B cell (primary cell): ENCODE measurements around the gene ASPG. TPM values are rescaled to one million over a fixed set of nuclear protein-coding genes. Genes with fewer than 3 reads are reported as not detected.

Experiments
- ATAC-seq: fragments of 200-7000 bp; cut with Tn5 transposase; one replicate; pipeline ENCODE4 v1.10.0; 2021; ENCODE audit warnings: low read depth, mild to moderate bottlenecking, moderate number of reproducible peaks, moderate library complexity
- CTCF ChIA-PET: fragments of 350-600 bp; sonication (Branson Sonifier 250); formaldehyde crosslinking; loops from one replicate; lab custom pipeline; 2021; ENCODE audit warnings: antibody characterized with exemption, inconsistent platforms; lab: Charles Lee
- POLR2A ChIA-PET: fragments of 350-600 bp; sonication (Branson Sonifier 250); formaldehyde crosslinking; loops from one replicate; lab custom pipeline; 2021; ENCODE audit warnings: antibody characterized with exemption; lab: Charles Lee
- DNase-seq: peaks from one replicate; pipeline ENCODE4 v3.0.0; 2013
- H2AFZ ChIP-seq: 2 replicates; pipeline ENCODE4 v1.6.1; 2012; ENCODE audit warnings: mild to moderate bottlenecking, low read depth, low read length; ENCODE audit not compliant: insufficient read depth, poor library complexity, severe bottlenecking
- H3K27ac ChIP-seq, 2 donors: 1 replicate in 1 of 2; 2 replicates in 1 of 2; pipeline ENCODE4 v1.5.1; 2012 to 2013; ENCODE audit warnings: low read length in 2 of 2, mild to moderate bottlenecking in 2 of 2, moderate library complexity in 1 of 2
- H3K27me3 ChIP-seq, 4 experiments: fragments of 200-600 bp in 1 of 4; sonication (generic) in 1 of 4; replicated peaks in 1 of 4; 1 replicate in 2 of 4; 2 replicates in 2 of 4; pipeline versions ENCODE4 v1.6.1 to v1.7.0; 2013 to 2016; ENCODE audit warnings: low read length in 3 of 4, mild to moderate bottlenecking in 2 of 4, mixed read lengths in 1 of 4, moderate library complexity in 1 of 4; ENCODE audit not compliant: insufficient read depth in 4 of 4, control insufficient read depth in 3 of 4; ENCODE audit errors: control extremely low read depth in 1 of 4
- H3K36me3 ChIP-seq, 2 experiments: replicated peaks in 1 of 2; 1 replicate in 1 of 2; 2 replicates in 1 of 2; pipeline versions ENCODE4 v1.6.1 to v1.7.1; 2013; ENCODE audit warnings: low read length in 1 of 2; ENCODE audit not compliant: insufficient read depth in 2 of 2, control insufficient read depth in 1 of 2; ENCODE audit errors: control extremely low read depth in 1 of 2, extremely low read depth in 1 of 2
- H3K4me1 ChIP-seq, 2 donors: fragments of 200-600 bp in 1 of 2; sonication (generic) in 1 of 2; 1 replicate in 1 of 2; 2 replicates in 1 of 2; pipeline versions ENCODE4 v1.5.1 to v1.6.1; 2013 to 2017; ENCODE audit warnings: low read length in 2 of 2; ENCODE audit not compliant: control insufficient read depth in 2 of 2, insufficient read depth in 2 of 2
- H3K4me2 ChIP-seq: replicated peaks from 2 replicates; pipeline ENCODE3; 2012; ENCODE audit warnings: mild to moderate bottlenecking, low read depth, low read length; ENCODE audit not compliant: poor library complexity, severe bottlenecking
- H3K4me3 ChIP-seq, 5 experiments: fragments of 200-600 bp in 1 of 5; sonication (generic) in 1 of 5; 1 replicate in 3 of 5; 2 replicates in 2 of 5; pipeline versions ENCODE4 v1.5.1 to v1.7.0; 2011 to 2016; ENCODE audit warnings: low read length in 4 of 5, mild to moderate bottlenecking in 4 of 5, low read depth in 2 of 5, control low read depth in 1 of 5, moderate library complexity in 1 of 5; ENCODE audit not compliant: insufficient read depth in 1 of 5; ENCODE audit errors: control extremely low read depth in 1 of 5, extremely low read depth in 1 of 5
- H3K79me2 ChIP-seq: fragments of 200-600 bp; sonication (generic); one replicate; pipeline ENCODE4 v1.6.0; 2016; ENCODE audit warnings: low read length; ENCODE audit not compliant: control insufficient read depth, insufficient read depth
- H3K9ac ChIP-seq: fragments of 200-600 bp; sonication (generic); 2 replicates; pipeline ENCODE4 v1.6.1; 2017; ENCODE audit warnings: mild to moderate bottlenecking, low read length, moderate library complexity
- H3K9me3 ChIP-seq, 3 donors: one replicate each; pipeline versions ENCODE4 v1.6.1 to v1.7.1; 2013; ENCODE audit warnings: low read length in 2 of 3; ENCODE audit not compliant: control insufficient read depth in 2 of 3, insufficient read depth in 1 of 3; ENCODE audit errors: control extremely low read depth in 1 of 3
- H4K20me1 ChIP-seq: 2 replicates; pipeline ENCODE4 v1.6.0; 2012; ENCODE audit warnings: mild to moderate bottlenecking, low read length; ENCODE audit not compliant: insufficient read depth, control insufficient read depth, poor library complexity, severe bottlenecking
- H3K27ac Mint-ChIP-seq: one replicate; pipeline ENCODE4 v1.8.0; 2021; ENCODE audit warnings: mixed read lengths
- H3K27me3 Mint-ChIP-seq: one replicate; pipeline ENCODE4 v1.8.0; 2021; ENCODE audit warnings: mixed read lengths
- H3K4me1 Mint-ChIP-seq: one replicate; pipeline ENCODE4 v1.8.0; 2021; ENCODE audit warnings: mixed read lengths
- H3K4me3 Mint-ChIP-seq: one replicate; pipeline ENCODE4 v1.8.0; 2021; ENCODE audit warnings: mixed read lengths
- H3K9me3 Mint-ChIP-seq: one replicate; pipeline ENCODE4 v1.8.0; 2022; ENCODE audit warnings: mixed read lengths; ENCODE audit not compliant: insufficient read depth
- CTCF ChIP-seq: fragments of 200-600 bp; IDR thresholded peaks from one replicate; pipeline ENCODE4 v1.8.0; 2022; ENCODE audit warnings: antibody characterized with exemption, mild to moderate bottlenecking
- EZH2 ChIP-seq: IDR thresholded peaks from 2 replicates; pipeline ENCODE4 v1.6.1; 2012; ENCODE audit warnings: borderline replicate concordance, low read depth, mild to moderate bottlenecking, moderate library complexity, low read length; ENCODE audit not compliant: insufficient read depth, poor library complexity, severe bottlenecking
- WGBS: methylation state at CpG from one replicate; pipeline ENCODE4 v1.1.5; 2013; ENCODE audit warnings: missing lambda C conversion rate; ENCODE audit not compliant: insufficient coverage; 5-methylcytosine and 5-hydroxymethylcytosine counted together
- intact Hi-C: fragments of 100-400 bp; cut with micrococcal nuclease; formaldehyde crosslinking; loops from one replicate; pipeline ENCODE4 v1.10.0; 2022
- polyA plus RNA-seq: library from polyadenylated mRNA; depleted of rRNA; stranded (reverse); fragments of >200 nt; gene quantifications from 2 replicates; pipeline ENCODE4 v1.2.3, GENCODE V29; 2012
- total RNA-seq, 2 donors: library from RNA; stranded (reverse); fragments of 120-200 nt in 1 of 2; gene quantifications; 1 replicate in 1 of 2; 2 replicates in 1 of 2; pipeline versions ENCODE4 v1.2.3 to v1.2.4, GENCODE V29; 2013 to 2022

Gene ASPG
- total and polyA plus RNA-seq, 2 donors (not counting 1 experiment from before 2014, with no cell fraction given): not detected

- DNase-seq (no peak), ATAC-seq (no peak)
- Histone ChIP-seq H3K36me3 (no peaks in the 10 kb centered on the region), H3K27ac (no peak overlapping the region), H3K79me2 (no peaks in the 10 kb centered on the region), H3K4me3 (no peak overlapping the region), H2AFZ (no peak overlapping the region), H3K4me1 (peaks cover 0 to 5% of the 10 kb centered on the region in 2 donors), H3K9me3 (no peaks in the 10 kb centered on the region), H3K9ac (no peak overlapping the region), H4K20me1 (no peaks in the 10 kb centered on the region), H3K4me2 (no peak overlapping the region), H3K27me3 (no peaks in the 10 kb centered on the region)
- Mint-ChIP-seq H3K4me3 (no peak overlapping the region), H3K9me3 (no peaks in the 10 kb centered on the region), H3K27ac (no peak overlapping the region), H3K4me1 (peaks cover 4% of the 10 kb centered on the region), H3K27me3 (peaks cover 3% of the 10 kb centered on the region)
- ChIA-PET POLR2A (no interaction called here), CTCF (interaction anchor here (0.6 kb wide), 1 partner anchor 24 kb away, joined by 3 read pairs; no protein-coding TSS in a partner anchor)
- TF ChIP-seq CTCF (no peak), EZH2 (no peak)
- 81% methylated on average over 22 of the region's 26 CpGs for WGBS
- intact Hi-C loops: no loop called here
Measured at GRCh38 chr14:104099096-104100041, 13.9 kb downstream of the ASPG start.
